H9 (cell line): Measurements from ENCODE around the gene TMEM91. TPM values are rescaled to one million over a fixed set of nuclear protein-coding genes. Genes with fewer than 3 reads are reported as not detected.

ENCODE experiments used
- DNase-seq: peaks from one replicate; pipeline ENCODE4 v3.0.0-alpha.2; 2017
- H2AFZ ChIP-seq: one replicate; pipeline ENCODE4 v1.6.1; 2013; ENCODE audit warnings: mild to moderate bottlenecking, low read length, control low read depth, moderate library complexity
- H2AK5ac ChIP-seq: 2 replicates; pipeline ENCODE4 v1.6.1; 2013; ENCODE audit warnings: low read length, control low read depth, mixed read lengths; ENCODE audit not compliant: insufficient read length
- H2BK120ac ChIP-seq: one replicate; pipeline ENCODE4 v1.6.1; 2013; ENCODE audit warnings: low read depth, mild to moderate bottlenecking, low read length, control low read depth, inconsistent platforms; ENCODE audit not compliant: poor library complexity, severe bottlenecking
- H2BK12ac ChIP-seq: 2 replicates; pipeline ENCODE4 v1.6.1; 2013; ENCODE audit warnings: low read length, control low read depth, mixed read lengths, low read depth; ENCODE audit not compliant: insufficient read length
- H2BK15ac ChIP-seq: 2 replicates; pipeline ENCODE4 v1.6.1; 2013; ENCODE audit warnings: low read depth, low read length, control low read depth
- H2BK20ac ChIP-seq: one replicate; pipeline ENCODE4 v1.6.1; 2013; ENCODE audit warnings: low read depth, mild to moderate bottlenecking, low read length, control low read depth, inconsistent platforms; ENCODE audit not compliant: poor library complexity, severe bottlenecking
- H2BK5ac ChIP-seq: 2 replicates; pipeline ENCODE4 v1.6.1; 2013; ENCODE audit warnings: low read length, control low read depth, mixed read lengths; ENCODE audit not compliant: insufficient read length
- H3K14ac ChIP-seq: 2 replicates; pipeline ENCODE4 v1.6.1; 2013; ENCODE audit warnings: low read length, control low read depth; ENCODE audit not compliant: insufficient read depth
- H3K18ac ChIP-seq: 2 replicates; pipeline ENCODE4 v1.6.1; 2013; ENCODE audit warnings: low read depth, mild to moderate bottlenecking, mixed read lengths, low read length, control low read depth; ENCODE audit not compliant: insufficient read length
- H3K23ac ChIP-seq: 2 replicates; pipeline ENCODE4 v1.6.1; 2013; ENCODE audit warnings: low read length, control low read depth, mixed read lengths, low read depth; ENCODE audit not compliant: insufficient read length
- H3K23me2 ChIP-seq: 2 replicates; pipeline ENCODE4 v1.6.1; 2013; ENCODE audit warnings: low read depth, mild to moderate bottlenecking, mixed read lengths, low read length, control low read depth; ENCODE audit not compliant: insufficient read length, poor library complexity, severe bottlenecking
- H3K27ac ChIP-seq: 2 replicates; pipeline ENCODE4 v1.5.1; 2013; ENCODE audit warnings: low read length, control low read depth, mixed read lengths, low read depth; ENCODE audit not compliant: insufficient read length
- H3K27me3 ChIP-seq: 2 replicates; pipeline ENCODE4 v1.6.1; 2013; ENCODE audit warnings: low read length, control low read depth, inconsistent platforms; ENCODE audit not compliant: insufficient read depth
- H3K4ac ChIP-seq: 2 replicates; pipeline ENCODE4 v1.6.1; 2013; ENCODE audit warnings: low read depth, mild to moderate bottlenecking, control low read depth, inconsistent platforms, low read length, moderate library complexity
- H3K4me1 ChIP-seq: 2 replicates; pipeline ENCODE4 v1.6.1; 2013; ENCODE audit warnings: low read length, control low read depth, inconsistent platforms; ENCODE audit not compliant: insufficient read depth
- H3K4me2 ChIP-seq: 2 replicates; pipeline ENCODE4 v1.6.1; 2013; ENCODE audit warnings: low read length, control low read depth, mixed read lengths; ENCODE audit not compliant: insufficient read length, insufficient read depth
- H3K56ac ChIP-seq: 2 replicates; pipeline ENCODE4 v1.6.1; 2013; ENCODE audit warnings: low read depth, mild to moderate bottlenecking, mixed read lengths, low read length, control low read depth; ENCODE audit not compliant: insufficient read length
- H3K79me1 ChIP-seq: 2 replicates; pipeline ENCODE4 v1.6.1; 2013; ENCODE audit warnings: low read depth, mild to moderate bottlenecking, moderate library complexity, low read length, control low read depth, inconsistent platforms; ENCODE audit not compliant: insufficient read depth, poor library complexity, severe bottlenecking
- H3K79me2 ChIP-seq: 2 replicates; pipeline ENCODE4 v1.6.1; 2013; ENCODE audit warnings: low read length, control low read depth, inconsistent platforms; ENCODE audit not compliant: insufficient read depth
- H3K9ac ChIP-seq: 2 replicates; pipeline ENCODE4 v1.6.1; 2013; ENCODE audit warnings: low read length, control low read depth, mixed read lengths; ENCODE audit not compliant: insufficient read length; ENCODE audit errors: extremely low read depth
- H3K9me3 ChIP-seq: one replicate; pipeline ENCODE4 v1.6.1; 2013; ENCODE audit warnings: low read depth, low read length, inconsistent platforms; ENCODE audit not compliant: control insufficient read depth
- H3T11ph ChIP-seq: one replicate; pipeline ENCODE4 v1.6.1; 2013; ENCODE audit warnings: mild to moderate bottlenecking, low read length, control low read depth, inconsistent platforms
- H4K20me1 ChIP-seq: one replicate; pipeline ENCODE4 v1.6.1; 2013; ENCODE audit not compliant: control insufficient read depth, insufficient read length, insufficient read depth
- H4K5ac ChIP-seq: 2 replicates; pipeline ENCODE4 v1.6.1; 2013; ENCODE audit warnings: low read depth, mild to moderate bottlenecking, mixed read lengths, low read length, control low read depth; ENCODE audit not compliant: insufficient read length
- H4K8ac ChIP-seq: replicated peaks from 2 replicates; pipeline ENCODE4 v1.6.1; 2013; ENCODE audit warnings: low read length, control low read depth, mixed read lengths, low read depth; ENCODE audit not compliant: insufficient read length
- H4K91ac ChIP-seq: 2 replicates; pipeline ENCODE4 v1.6.1; 2013; ENCODE audit warnings: low read depth, mild to moderate bottlenecking, moderate library complexity, mixed read lengths, low read length, control low read depth; ENCODE audit not compliant: insufficient read length
- H3K27ac Mint-ChIP-seq, 3 experiments: 2 replicates in 2 of 3; 3 replicates in 1 of 3; pipeline ENCODE4 v1.8.0; 2020 to 2021; ENCODE audit warnings: mixed read lengths in 3 of 3, mild to moderate bottlenecking in 1 of 3, moderate library complexity in 1 of 3
- H3K27me3 Mint-ChIP-seq: 2 replicates; pipeline ENCODE4 v1.8.0; 2021; ENCODE audit warnings: low read depth, mild to moderate bottlenecking, moderate library complexity, mixed read lengths
- H3K36me3 Mint-ChIP-seq, 3 experiments: 2 replicates in 2 of 3; 3 replicates in 1 of 3; pipeline ENCODE4 v1.8.0; 2020 to 2021; ENCODE audit warnings: low read depth in 3 of 3, mixed read lengths in 3 of 3; ENCODE audit not compliant: insufficient read depth in 1 of 3
- H3K4me1 Mint-ChIP-seq, 2 experiments: 2 replicates each; pipeline ENCODE4 v1.8.0; 2020; ENCODE audit warnings: mixed read lengths in 2 of 2
- H3K4me3 Mint-ChIP-seq, 2 experiments: 2 replicates in 1 of 2; 3 replicates in 1 of 2; pipeline ENCODE4 v1.8.0; 2020 to 2021; ENCODE audit warnings: mild to moderate bottlenecking in 2 of 2, mixed read lengths in 2 of 2, moderate library complexity in 1 of 2
- H3K9me3 Mint-ChIP-seq, 2 experiments: 2 replicates in 1 of 2; 3 replicates in 1 of 2; pipeline ENCODE4 v1.8.0; 2020; ENCODE audit warnings: mild to moderate bottlenecking in 2 of 2, mixed read lengths in 2 of 2, moderate library complexity in 1 of 2
- WGBS: extraction: QIAGEN DNeasy Blood & Tissue Kit; methylation state at CpG from one replicate; pipeline ENCODE4 v1.1.7; 2013; ENCODE audit warnings: missing lambda C conversion rate, low lambda C conversion rate, mixed read lengths; ENCODE audit not compliant: insufficient read length; ENCODE audit errors: extremely low coverage; 5-methylcytosine and 5-hydroxymethylcytosine counted together
- total RNA-seq: library from RNA; stranded (reverse); gene quantifications from 2 replicates; pipeline ENCODE4 v1.2.1, GENCODE V29; 2021
- TF ChIP-seq, protein P1 (sequence below): fragments of 200-600 bp; sonication (generic); conservative IDR thresholded peaks from 3 replicates; pipeline ENCODE4 v1.8.0; 2021; ENCODE audit warnings: antibody characterized with exemption, mild to moderate bottlenecking

Gene TMEM91
- total RNA-seq, 1 experiment from 2014 or later, result 5.7 TPM

DNA sequence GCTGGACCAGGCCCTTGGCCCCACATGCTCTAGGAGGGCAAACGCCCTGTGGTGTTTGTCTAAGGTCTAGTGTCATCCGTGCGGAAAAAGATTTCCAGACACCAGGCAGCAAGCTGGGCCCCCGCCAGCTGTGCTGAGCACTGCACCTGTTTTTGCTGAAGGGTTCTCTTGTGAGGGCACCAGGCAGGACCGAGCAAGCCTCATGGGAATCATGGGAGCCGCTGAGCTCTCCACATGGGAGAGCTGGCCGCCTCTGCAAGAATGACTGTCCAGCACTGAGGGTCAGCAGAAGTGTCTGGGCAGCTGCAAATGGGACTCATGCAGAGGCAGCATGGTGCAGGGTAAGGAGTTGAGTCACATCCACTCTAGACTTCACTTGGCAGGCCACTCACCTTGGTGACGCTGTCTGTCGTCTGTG is 38.8 kb downstream of the TMEM91 start:
- Histone ChIP-seq H4K20me1 (no peaks in the 10 kb centered on the region), H2BK15ac (no peak overlapping the region), H3K79me2 (no peaks in the 10 kb centered on the region), H2BK12ac (no peak overlapping the region), H3K23me2 (peaks cover 4% of the 10 kb centered on the region), H3K14ac (no peak overlapping the region), H3K27ac (no peak overlapping the region), H3T11ph (no peak overlapping the region), H2BK20ac (no peak overlapping the region), H3K9ac (no peak overlapping the region), H4K91ac (no peak overlapping the region), H3K56ac (no peak overlapping the region), H2AFZ (no peak overlapping the region), H4K5ac (no peak overlapping the region), H3K18ac (no peak overlapping the region), H2BK5ac (no peak overlapping the region), H3K4me1 (no peaks in the 10 kb centered on the region), H3K4me2 (no peak overlapping the region), H3K27me3 (no peaks in the 10 kb centered on the region), H3K4ac (no peak overlapping the region), H3K9me3 (no peaks in the 10 kb centered on the region), H2BK120ac (no peak overlapping the region), H3K79me1 (no peaks in the 10 kb centered on the region), H2AK5ac (no peak overlapping the region), H3K23ac (no peak overlapping the region), H4K8ac (no peak overlapping the region)
- Mint-ChIP-seq H3K36me3 (peaks cover 8 to 39% (median 35%) of the 10 kb centered on the region in 3 experiments), H3K27me3 (no peaks in the 10 kb centered on the region; the same call in 1 of the 2 replicates), H3K4me1 (no peaks in the 10 kb centered on the region), H3K9me3 (no peaks in the 10 kb centered on the region), H3K27ac (no peak overlapping the region), H3K4me3 (no peak overlapping the region)
- DNase-seq, result no peak
- WGBS, result no CpG with 5 or more reads among the region's 9 CpGs
- TF ChIP-seq, protein P1, sequence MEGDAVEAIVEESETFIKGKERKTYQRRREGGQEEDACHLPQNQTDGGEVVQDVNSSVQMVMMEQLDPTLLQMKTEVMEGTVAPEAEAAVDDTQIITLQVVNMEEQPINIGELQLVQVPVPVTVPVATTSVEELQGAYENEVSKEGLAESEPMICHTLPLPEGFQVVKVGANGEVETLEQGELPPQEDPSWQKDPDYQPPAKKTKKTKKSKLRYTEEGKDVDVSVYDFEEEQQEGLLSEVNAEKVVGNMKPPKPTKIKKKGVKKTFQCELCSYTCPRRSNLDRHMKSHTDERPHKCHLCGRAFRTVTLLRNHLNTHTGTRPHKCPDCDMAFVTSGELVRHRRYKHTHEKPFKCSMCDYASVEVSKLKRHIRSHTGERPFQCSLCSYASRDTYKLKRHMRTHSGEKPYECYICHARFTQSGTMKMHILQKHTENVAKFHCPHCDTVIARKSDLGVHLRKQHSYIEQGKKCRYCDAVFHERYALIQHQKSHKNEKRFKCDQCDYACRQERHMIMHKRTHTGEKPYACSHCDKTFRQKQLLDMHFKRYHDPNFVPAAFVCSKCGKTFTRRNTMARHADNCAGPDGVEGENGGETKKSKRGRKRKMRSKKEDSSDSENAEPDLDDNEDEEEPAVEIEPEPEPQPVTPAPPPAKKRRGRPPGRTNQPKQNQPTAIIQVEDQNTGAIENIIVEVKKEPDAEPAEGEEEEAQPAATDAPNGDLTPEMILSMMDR, result no peak
